ENCODE results near the gene TMCC1. TPM values are rescaled to one million over a fixed set of nuclear protein-coding genes. Genes with fewer than 3 reads are reported as not detected.
"Not testable (repeated sequence)": the region's sequence is repeated elsewhere in the genome, so short reads cannot be mapped to it uniquely, and the experiment has no call there.

TMCC1 gene
- total and polyA plus RNA-seq, 4 experiments from 2014 or later, result 5.1 to 39.3 (median 21.3) TPM

DNA sequence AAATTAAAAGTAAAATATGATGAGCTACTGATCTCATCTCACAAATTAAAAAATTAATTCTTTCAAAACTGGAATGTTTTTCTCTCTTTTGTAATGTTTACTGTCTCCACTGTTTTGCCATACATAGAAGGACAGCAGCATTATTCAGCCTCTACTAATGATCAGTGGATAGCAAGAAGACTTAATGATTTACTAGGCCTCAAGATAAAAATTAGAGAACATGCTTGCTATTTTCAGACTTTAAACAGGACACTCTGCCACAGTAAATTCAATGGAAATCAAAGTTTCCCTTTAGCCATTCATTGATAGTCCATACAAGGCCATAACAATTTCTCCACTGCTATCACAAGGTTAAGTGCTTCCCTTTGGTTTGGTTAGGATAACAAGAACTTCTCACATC lies 129.4 kb downstream of the TMCC1 start:
- H3K27ac Mint-ChIP-seq, result peak overlapping the region in 1 of 7 donors; percentile 16
- peaks cover 0 to 11% (median 5%) of the 10 kb centered on the region in 4 donors for H3K4me1 Mint-ChIP-seq
- ChIA-PET POLR2A (ENCODE audit: partially characterized antibody) (no interaction called here), CTCF (ENCODE audit: partially characterized antibody) (no interaction called here)
- intact Hi-C loops (cut with micrococcal nuclease), result no loop called here
- H3K9me3 Mint-ChIP-seq, result peaks cover 0 to 3% (median 0%) of the 10 kb centered on the region in 8 donors
- peaks cover 0 to 7% of the 10 kb centered on the region in 2 donors for H3K36me3 Mint-ChIP-seq
- no peak overlapping the region for H3K4me3 Mint-ChIP-seq
- no peaks in the 10 kb centered on the region for H3K27me3 Mint-ChIP-seq
- DNase-seq, result no peak
- Histone ChIP-seq H3K36me3 (ENCODE audit: insufficient read depth, low read length) (no peaks in the 10 kb centered on the region), H3K27me3 (ENCODE audit: insufficient read depth, low read length) (no peaks in the 10 kb centered on the region), H3K4me3 (ENCODE audit: low read length in 2 of 2) (no peak overlapping the region), H3K27ac (ENCODE audit: low read depth, low read length) (no peak overlapping the region), H3K9me3 (ENCODE audit: control insufficient read depth in 1 of 2, low read length in 2 of 2) (no peaks in the 10 kb centered on the region), H3K4me1 (ENCODE audit: insufficient read depth, low read length) (no peaks in the 10 kb centered on the region)

DNA sequence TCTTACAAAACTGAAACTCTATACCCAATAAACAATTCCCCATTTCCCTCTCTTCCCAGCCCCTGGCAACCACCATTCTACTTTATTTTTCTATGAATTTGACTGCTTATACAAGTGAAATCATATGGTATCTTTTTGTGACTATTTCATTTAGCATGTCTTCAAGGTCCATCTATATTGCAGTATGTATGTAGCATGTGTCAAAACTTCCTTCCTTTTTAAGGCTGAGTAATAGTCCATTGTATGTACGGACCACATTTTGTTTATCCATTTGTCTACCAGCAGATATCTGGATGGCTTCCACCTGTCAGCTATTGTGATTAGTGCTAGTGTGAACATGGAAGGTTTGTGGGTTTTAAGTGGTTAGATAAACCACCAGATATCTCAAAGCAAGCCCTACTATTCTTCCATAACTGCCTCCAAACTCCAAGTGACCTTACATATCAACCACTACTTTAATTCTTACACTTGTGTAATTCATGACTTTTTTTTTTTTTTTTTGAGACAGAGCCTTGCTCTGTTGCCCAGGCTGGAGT lies 134.7 kb downstream of the TMCC1 start:
- no peak overlapping the region for H3K27ac ChIP-seq (ENCODE audit: low read depth, low read length)
- no peak overlapping the region for H3K4me3 ChIP-seq (ENCODE audit: low read length in 2 of 2)
- Mint-ChIP-seq H3K4me1 (peaks cover 0 to 8% (median 6%) of the 10 kb centered on the region in 4 donors), H3K4me3 (no peak overlapping the region), H3K27ac (peak overlapping the region in 1 of 7 donors; percentile 52), H3K36me3 (peaks cover 16 to 34% of the 10 kb centered on the region in 2 donors), H3K27me3 (no peaks in the 10 kb centered on the region), H3K9me3 (peaks cover 0 to 5% (median 2%) of the 10 kb centered on the region in 8 donors)
- ChIA-PET CTCF (ENCODE audit: partially characterized antibody) (no interaction called here), POLR2A (ENCODE audit: partially characterized antibody) (no interaction called here)
- no peaks in the 10 kb centered on the region for H3K9me3 ChIP-seq (ENCODE audit: control insufficient read depth in 1 of 2, low read length in 2 of 2)
- intact Hi-C loops (cut with micrococcal nuclease), result no loop called here
- no peak for DNase-seq
- H3K4me1 ChIP-seq (ENCODE audit: insufficient read depth, low read length), result no peaks in the 10 kb centered on the region
- H3K36me3 ChIP-seq (ENCODE audit: insufficient read depth, low read length), result no peaks in the 10 kb centered on the region
- H3K27me3 ChIP-seq (ENCODE audit: insufficient read depth, low read length), result no peaks in the 10 kb centered on the region

DNA sequence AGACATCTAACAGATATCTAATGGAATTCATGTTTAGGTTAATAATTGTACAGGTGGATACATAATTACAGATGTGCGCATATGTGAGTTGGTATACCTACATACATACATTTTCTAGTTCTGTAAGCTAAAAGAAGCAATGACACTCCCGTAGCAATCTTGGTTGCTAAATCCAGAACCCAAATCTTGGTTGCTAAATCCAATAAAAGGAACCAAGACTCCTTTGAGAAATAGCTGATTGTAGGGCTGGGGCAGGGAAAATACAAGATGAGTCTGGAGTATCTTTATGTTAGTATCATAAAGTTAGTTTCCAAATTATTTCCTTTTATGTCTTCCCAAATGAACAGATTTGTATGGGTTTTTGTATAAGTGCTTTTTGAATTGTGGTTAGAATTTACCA lies 135.2 kb downstream of the TMCC1 start:
- peaks cover 16 to 38% of the 10 kb centered on the region in 2 donors for H3K36me3 Mint-ChIP-seq
- intact Hi-C loops (cut with micrococcal nuclease), result no loop called here
- DNase-seq, result no peak
- no peaks in the 10 kb centered on the region for H3K27me3 ChIP-seq (ENCODE audit: insufficient read depth, low read length)
- no peak overlapping the region for H3K4me3 ChIP-seq (ENCODE audit: low read length in 2 of 2)
- no peak overlapping the region for H3K27ac ChIP-seq (ENCODE audit: low read depth, low read length)
- peaks cover 0 to 9% (median 5%) of the 10 kb centered on the region in 8 donors for H3K9me3 Mint-ChIP-seq
- H3K4me3 Mint-ChIP-seq, result no peak overlapping the region
- H3K4me1 ChIP-seq (ENCODE audit: insufficient read depth, low read length), result no peaks in the 10 kb centered on the region
- ChIA-PET CTCF (ENCODE audit: partially characterized antibody) (no interaction called here), POLR2A (ENCODE audit: partially characterized antibody) (no interaction called here)
- H3K27me3 Mint-ChIP-seq, result no peaks in the 10 kb centered on the region
- H3K27ac Mint-ChIP-seq, result peak overlapping the region in 1 of 7 donors; percentile 64
- no peaks in the 10 kb centered on the region for H3K9me3 ChIP-seq (ENCODE audit: control insufficient read depth in 1 of 2, low read length in 2 of 2)
- H3K4me1 Mint-ChIP-seq, result peaks cover 0 to 8% (median 6%) of the 10 kb centered on the region in 4 donors
- no peaks in the 10 kb centered on the region for H3K36me3 ChIP-seq (ENCODE audit: insufficient read depth, low read length)

DNA sequence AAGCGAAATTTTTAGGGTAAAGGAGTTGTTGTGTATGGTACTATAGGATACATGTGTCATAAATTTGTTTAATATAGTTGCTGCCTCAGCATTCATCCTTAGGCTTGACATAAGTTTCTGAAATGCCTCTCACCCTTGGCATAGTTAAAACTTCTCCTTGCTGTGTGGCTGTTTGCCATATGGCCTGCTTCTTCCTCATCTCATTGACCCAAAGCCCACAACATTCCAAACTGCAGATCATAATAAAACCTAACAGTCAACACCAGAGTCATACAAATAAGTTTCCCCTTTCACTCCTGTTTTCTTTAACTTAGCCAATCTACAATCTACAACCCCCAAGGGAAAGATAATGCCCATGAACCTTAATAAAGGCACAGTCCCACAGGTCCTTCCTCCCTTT lies 136.6 kb downstream of the TMCC1 start:
- H3K36me3 Mint-ChIP-seq, result peaks cover 20 to 45% of the 10 kb centered on the region in 2 donors
- no peak overlapping the region for H3K27ac ChIP-seq (ENCODE audit: low read depth, low read length)
- H3K36me3 ChIP-seq (ENCODE audit: insufficient read depth, low read length), result no peaks in the 10 kb centered on the region
- ChIA-PET CTCF (ENCODE audit: partially characterized antibody) (no interaction called here), POLR2A (ENCODE audit: partially characterized antibody) (no interaction called here)
- DNase-seq, result no peak
- H3K4me1 ChIP-seq (ENCODE audit: insufficient read depth, low read length), result no peaks in the 10 kb centered on the region
- intact Hi-C loops (cut with micrococcal nuclease), result no loop called here
- peaks cover 0 to 8% (median 5%) of the 10 kb centered on the region in 4 donors for H3K4me1 Mint-ChIP-seq
- H3K4me3 Mint-ChIP-seq, result no peak overlapping the region
- no peaks in the 10 kb centered on the region for H3K27me3 Mint-ChIP-seq
- H3K4me3 ChIP-seq (ENCODE audit: low read length in 2 of 2), result no peak overlapping the region
- no peaks in the 10 kb centered on the region for H3K9me3 ChIP-seq (ENCODE audit: control insufficient read depth in 1 of 2, low read length in 2 of 2)
- peaks cover 0 to 17% (median 10%) of the 10 kb centered on the region in 8 donors for H3K9me3 Mint-ChIP-seq
- H3K27me3 ChIP-seq (ENCODE audit: insufficient read depth, low read length), result no peaks in the 10 kb centered on the region
- H3K27ac Mint-ChIP-seq, result peak overlapping the region in 1 of 7 donors; percentile 56

DNA sequence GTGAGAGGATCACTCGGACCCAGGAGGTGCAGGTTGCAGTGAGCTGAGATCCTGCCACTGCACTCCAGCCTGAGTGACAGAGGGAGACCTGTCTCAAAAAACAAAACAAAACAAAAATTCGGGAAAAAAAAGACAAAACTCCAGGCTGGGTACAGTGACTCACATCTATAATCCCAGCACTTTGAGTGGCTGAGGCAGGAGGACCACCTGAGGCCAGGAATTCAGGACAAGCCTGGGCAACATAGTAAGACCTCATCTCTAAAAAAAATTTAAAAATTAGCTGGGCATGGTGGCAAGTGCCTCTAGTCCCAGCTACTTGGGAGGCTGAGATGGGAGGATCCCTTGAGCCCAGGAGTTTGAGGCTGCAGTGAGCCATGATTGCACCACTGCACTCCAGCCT lies 142.4 kb downstream of the TMCC1 start:
- H3K36me3 ChIP-seq (ENCODE audit: insufficient read depth, low read length); intact Hi-C loops (cut with micrococcal nuclease); CTCF ChIA-PET (ENCODE audit: partially characterized antibody); H3K27ac Mint-ChIP-seq; H3K4me1 Mint-ChIP-seq; H3K4me3 ChIP-seq (ENCODE audit: low read length in 2 of 2); H3K9me3 ChIP-seq (ENCODE audit: control insufficient read depth in 1 of 2, low read length in 2 of 2); DNase-seq; H3K4me1 ChIP-seq (ENCODE audit: insufficient read depth, low read length); H3K27me3 ChIP-seq (ENCODE audit: insufficient read depth, low read length); POLR2A ChIA-PET (ENCODE audit: partially characterized antibody); H3K27me3 Mint-ChIP-seq; H3K27ac ChIP-seq (ENCODE audit: low read depth, low read length): not testable (repeated sequence)
- H3K4me3 Mint-ChIP-seq, result peak overlapping the region in 1 of 8 donors; percentile 17
- peaks cover 8 to 28% of the 10 kb centered on the region in 2 donors for H3K36me3 Mint-ChIP-seq
- peaks cover 0 to 17% (median 10%) of the 10 kb centered on the region in 8 donors for H3K9me3 Mint-ChIP-seq

DNA sequence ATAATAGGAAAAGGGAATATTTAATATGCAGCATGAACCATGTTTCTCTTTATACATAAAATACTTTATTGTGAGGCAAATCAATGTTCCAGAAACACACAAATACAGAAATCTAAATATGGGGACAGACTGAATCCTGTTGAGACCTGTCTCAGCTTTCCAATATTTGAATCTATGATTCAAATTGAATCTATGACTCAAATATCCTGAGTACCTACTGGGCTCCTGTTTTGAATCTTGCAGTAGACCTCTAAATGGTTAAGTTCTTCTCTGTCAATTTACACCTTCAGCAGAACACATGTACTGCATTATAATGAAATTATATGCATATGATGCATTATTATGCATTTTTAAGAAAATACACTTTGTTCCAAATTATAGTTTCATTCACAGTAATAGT lies 143.8 kb downstream of the TMCC1 start:
- Histone ChIP-seq H3K4me3 (ENCODE audit: low read length in 2 of 2) (no peak overlapping the region), H3K9me3 (ENCODE audit: control insufficient read depth in 1 of 2, low read length in 2 of 2) (no peaks in the 10 kb centered on the region), H3K27me3 (ENCODE audit: insufficient read depth, low read length) (no peaks in the 10 kb centered on the region), H3K4me1 (ENCODE audit: insufficient read depth, low read length) (no peaks in the 10 kb centered on the region), H3K36me3 (ENCODE audit: insufficient read depth, low read length) (no peaks in the 10 kb centered on the region), H3K27ac (ENCODE audit: low read depth, low read length) (no peak overlapping the region)
- ChIA-PET CTCF (ENCODE audit: partially characterized antibody) (no interaction called here), POLR2A (ENCODE audit: partially characterized antibody) (no interaction called here)
- Mint-ChIP-seq H3K9me3 (peaks cover 0 to 17% (median 10%) of the 10 kb centered on the region in 8 donors), H3K4me3 (no peak overlapping the region), H3K4me1 (peaks cover 0 to 12% (median 6%) of the 10 kb centered on the region in 4 donors), H3K27ac (no peak overlapping the region), H3K27me3 (no peaks in the 10 kb centered on the region), H3K36me3 (peaks cover 3 to 21% of the 10 kb centered on the region in 2 donors)
- no peak for DNase-seq
- intact Hi-C loops (cut with micrococcal nuclease), result no loop called here

DNA sequence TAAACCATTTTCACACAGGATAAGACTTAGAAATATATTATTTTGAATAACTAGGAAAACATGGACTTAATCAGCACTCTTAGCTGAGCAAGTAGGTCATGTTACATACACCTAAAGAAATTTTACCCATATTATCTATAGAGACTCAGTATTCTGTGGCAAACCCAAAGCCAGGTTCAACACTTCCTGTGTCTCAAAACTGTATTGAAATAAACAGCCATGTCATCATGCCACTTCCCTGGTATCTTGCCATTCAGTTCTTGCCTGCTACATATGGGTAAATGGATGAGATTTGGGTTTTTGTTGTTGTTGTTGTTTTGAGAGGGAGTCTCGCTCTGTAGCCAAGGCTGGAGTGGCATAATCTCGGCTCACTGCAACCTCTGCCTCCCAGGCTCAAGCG lies 145.5 kb downstream of the TMCC1 start:
- H3K4me1 Mint-ChIP-seq, result peaks cover 2 to 9% (median 8%) of the 10 kb centered on the region in 4 donors
- Histone ChIP-seq H3K4me1 (ENCODE audit: insufficient read depth, low read length) (no peaks in the 10 kb centered on the region), H3K27ac (ENCODE audit: low read depth, low read length) (no peak overlapping the region), H3K4me3 (ENCODE audit: low read length in 2 of 2) (no peak overlapping the region), H3K9me3 (ENCODE audit: control insufficient read depth in 1 of 2, low read length in 2 of 2) (no peaks in the 10 kb centered on the region), H3K27me3 (ENCODE audit: insufficient read depth, low read length) (no peaks in the 10 kb centered on the region), H3K36me3 (ENCODE audit: insufficient read depth, low read length) (no peaks in the 10 kb centered on the region)
- no peaks in the 10 kb centered on the region for H3K27me3 Mint-ChIP-seq
- peaks cover 0 to 5% (median 4%) of the 10 kb centered on the region in 8 donors for H3K9me3 Mint-ChIP-seq
- ChIA-PET CTCF (ENCODE audit: partially characterized antibody) (no interaction called here), POLR2A (ENCODE audit: partially characterized antibody) (no interaction called here)
- no peak for DNase-seq
- intact Hi-C loops (cut with micrococcal nuclease), result no loop called here
- H3K4me3 Mint-ChIP-seq, result no peak overlapping the region
- peaks cover 2 to 8% of the 10 kb centered on the region in 2 donors for H3K36me3 Mint-ChIP-seq
- H3K27ac Mint-ChIP-seq, result no peak overlapping the region
